ENCODE results near the gene MACROD1. TPM values are rescaled to one million over a fixed set of nuclear protein-coding genes. Genes with fewer than 3 reads are reported as not detected.

The MACROD1 gene
- total RNA-seq, 1 donor from 2014 or later, result 4.1 TPM

DNA sequence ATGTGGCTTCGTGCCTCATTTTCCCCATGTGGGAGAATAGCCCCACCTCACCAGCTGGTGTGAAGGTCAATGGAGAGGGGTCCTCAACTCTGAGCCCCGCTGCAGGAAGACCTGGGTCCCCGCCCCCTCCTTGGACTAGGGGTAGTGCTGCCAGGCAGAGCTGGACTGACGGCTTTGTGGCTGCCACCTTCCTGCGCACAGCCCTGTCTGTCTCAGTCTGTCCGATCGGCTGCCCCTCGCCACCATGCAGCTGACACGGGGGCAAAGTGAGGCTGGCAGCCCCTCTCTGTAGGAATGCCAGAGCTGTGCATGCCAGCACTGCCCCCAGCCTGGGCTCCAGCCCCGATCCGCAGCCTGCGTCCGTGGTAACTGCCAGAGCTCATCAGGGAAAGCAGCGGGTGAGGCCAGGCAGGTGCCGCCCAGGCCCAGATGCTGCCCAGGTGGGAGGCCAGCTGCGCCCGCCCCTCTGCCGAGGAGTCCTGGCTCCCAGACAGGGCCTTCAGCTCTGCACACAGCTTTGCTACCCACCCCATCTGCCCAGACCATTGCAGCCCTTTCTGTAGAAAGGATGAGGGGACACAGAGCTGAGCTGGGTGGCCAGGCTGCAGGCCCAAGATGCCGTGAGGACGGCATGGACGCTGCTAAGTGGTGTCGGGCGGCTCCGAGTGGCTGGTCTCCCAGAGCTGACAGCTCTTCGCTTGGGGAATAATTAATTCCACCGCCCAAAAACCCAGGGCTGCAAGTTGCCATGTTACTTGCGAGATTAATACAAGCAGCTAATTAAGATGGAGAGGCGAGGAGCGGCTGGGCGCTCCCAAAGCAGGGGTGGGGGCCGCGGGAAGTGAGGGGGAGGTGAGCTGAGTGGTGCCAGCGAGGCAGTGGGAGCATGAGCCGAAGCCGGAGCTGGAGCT lies 149.7 kb downstream of the MACROD1 start:
- no peaks in the 10 kb centered on the region for H3K4me1 Mint-ChIP-seq (ENCODE audit: unreplicated experiment)
- peaks cover 8% of the 10 kb centered on the region for H3K27me3 Mint-ChIP-seq (ENCODE audit: unreplicated experiment)
- no peak for DNase-seq (ENCODE audit: low spot score)
- H3K27ac Mint-ChIP-seq (ENCODE audit: unreplicated experiment), result no peak overlapping the region
- H3K36me3 Mint-ChIP-seq (ENCODE audit: low read depth, unreplicated experiment), result no peaks in the 10 kb centered on the region
- H3K9me3 Mint-ChIP-seq (ENCODE audit: unreplicated experiment), result no peaks in the 10 kb centered on the region
- TF ChIP-seq, protein P1, sequence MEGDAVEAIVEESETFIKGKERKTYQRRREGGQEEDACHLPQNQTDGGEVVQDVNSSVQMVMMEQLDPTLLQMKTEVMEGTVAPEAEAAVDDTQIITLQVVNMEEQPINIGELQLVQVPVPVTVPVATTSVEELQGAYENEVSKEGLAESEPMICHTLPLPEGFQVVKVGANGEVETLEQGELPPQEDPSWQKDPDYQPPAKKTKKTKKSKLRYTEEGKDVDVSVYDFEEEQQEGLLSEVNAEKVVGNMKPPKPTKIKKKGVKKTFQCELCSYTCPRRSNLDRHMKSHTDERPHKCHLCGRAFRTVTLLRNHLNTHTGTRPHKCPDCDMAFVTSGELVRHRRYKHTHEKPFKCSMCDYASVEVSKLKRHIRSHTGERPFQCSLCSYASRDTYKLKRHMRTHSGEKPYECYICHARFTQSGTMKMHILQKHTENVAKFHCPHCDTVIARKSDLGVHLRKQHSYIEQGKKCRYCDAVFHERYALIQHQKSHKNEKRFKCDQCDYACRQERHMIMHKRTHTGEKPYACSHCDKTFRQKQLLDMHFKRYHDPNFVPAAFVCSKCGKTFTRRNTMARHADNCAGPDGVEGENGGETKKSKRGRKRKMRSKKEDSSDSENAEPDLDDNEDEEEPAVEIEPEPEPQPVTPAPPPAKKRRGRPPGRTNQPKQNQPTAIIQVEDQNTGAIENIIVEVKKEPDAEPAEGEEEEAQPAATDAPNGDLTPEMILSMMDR (IDR thresholded peaks at IDR 0.05; ENCODE audit: unreplicated experiment), result no peak
- no peak overlapping the region for H3K4me3 Mint-ChIP-seq (ENCODE audit: unreplicated experiment)

DNA sequence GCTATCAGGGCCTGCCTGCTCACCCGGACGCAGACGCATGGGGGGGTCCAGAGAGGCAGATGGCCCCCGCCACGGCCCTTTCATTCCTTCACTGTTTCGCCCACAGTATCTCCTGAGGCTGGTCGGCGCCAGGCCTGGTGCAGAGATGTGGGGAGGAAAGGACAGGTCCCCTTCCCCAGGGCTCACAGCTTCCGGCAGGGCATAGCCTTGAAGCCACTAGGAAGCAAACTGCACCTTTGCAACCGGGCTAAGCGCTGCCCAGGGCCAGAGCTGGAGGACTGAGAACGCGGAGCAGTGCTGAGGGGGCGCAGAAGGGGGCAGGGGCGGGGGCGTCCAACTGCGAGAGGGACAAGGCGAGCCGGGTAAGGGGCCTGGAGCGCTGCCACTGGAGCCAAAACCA lies 150.4 kb downstream of the MACROD1 start:
- Mint-ChIP-seq H3K9me3 (ENCODE audit: unreplicated experiment) (no peaks in the 10 kb centered on the region), H3K36me3 (ENCODE audit: low read depth, unreplicated experiment) (no peaks in the 10 kb centered on the region), H3K4me1 (ENCODE audit: unreplicated experiment) (no peaks in the 10 kb centered on the region), H3K27ac (ENCODE audit: unreplicated experiment) (no peak overlapping the region), H3K27me3 (ENCODE audit: unreplicated experiment) (peaks cover 8% of the 10 kb centered on the region), H3K4me3 (ENCODE audit: unreplicated experiment) (no peak overlapping the region)
- DNase-seq (ENCODE audit: low spot score), result no peak
- TF ChIP-seq, protein P1 (IDR thresholded peaks at IDR 0.05; ENCODE audit: unreplicated experiment), result no peak

DNA sequence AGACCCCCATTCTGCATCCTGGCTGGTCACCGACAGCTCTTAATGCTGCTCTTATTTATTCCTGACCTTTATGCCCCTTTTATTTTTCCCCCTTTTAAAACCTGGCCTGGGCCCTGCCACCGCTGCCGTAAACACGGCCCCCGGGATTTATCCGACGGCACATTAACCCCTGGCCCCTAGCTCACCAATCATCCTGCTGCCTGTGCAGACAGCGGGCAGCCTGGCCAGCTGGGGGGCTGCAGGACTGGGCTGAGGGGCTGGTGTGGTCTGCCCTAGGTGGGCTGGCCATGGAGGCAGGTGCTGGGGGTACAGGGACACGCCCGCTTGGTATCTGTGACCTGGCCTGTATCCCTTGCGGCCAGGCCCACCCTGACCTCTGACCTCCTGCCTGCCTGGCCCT lies 151.6 kb downstream of the MACROD1 start:
- no peaks in the 10 kb centered on the region for H3K36me3 Mint-ChIP-seq (ENCODE audit: low read depth, unreplicated experiment)
- H3K4me3 Mint-ChIP-seq (ENCODE audit: unreplicated experiment), result no peak overlapping the region
- no peaks in the 10 kb centered on the region for H3K4me1 Mint-ChIP-seq (ENCODE audit: unreplicated experiment)
- H3K27me3 Mint-ChIP-seq (ENCODE audit: unreplicated experiment), result peaks cover 11% of the 10 kb centered on the region
- TF ChIP-seq, protein P1 (IDR thresholded peaks at IDR 0.05; ENCODE audit: unreplicated experiment), result no peak
- H3K9me3 Mint-ChIP-seq (ENCODE audit: unreplicated experiment), result no peaks in the 10 kb centered on the region
- DNase-seq (ENCODE audit: low spot score), result no peak
- no peak overlapping the region for H3K27ac Mint-ChIP-seq (ENCODE audit: unreplicated experiment)

DNA sequence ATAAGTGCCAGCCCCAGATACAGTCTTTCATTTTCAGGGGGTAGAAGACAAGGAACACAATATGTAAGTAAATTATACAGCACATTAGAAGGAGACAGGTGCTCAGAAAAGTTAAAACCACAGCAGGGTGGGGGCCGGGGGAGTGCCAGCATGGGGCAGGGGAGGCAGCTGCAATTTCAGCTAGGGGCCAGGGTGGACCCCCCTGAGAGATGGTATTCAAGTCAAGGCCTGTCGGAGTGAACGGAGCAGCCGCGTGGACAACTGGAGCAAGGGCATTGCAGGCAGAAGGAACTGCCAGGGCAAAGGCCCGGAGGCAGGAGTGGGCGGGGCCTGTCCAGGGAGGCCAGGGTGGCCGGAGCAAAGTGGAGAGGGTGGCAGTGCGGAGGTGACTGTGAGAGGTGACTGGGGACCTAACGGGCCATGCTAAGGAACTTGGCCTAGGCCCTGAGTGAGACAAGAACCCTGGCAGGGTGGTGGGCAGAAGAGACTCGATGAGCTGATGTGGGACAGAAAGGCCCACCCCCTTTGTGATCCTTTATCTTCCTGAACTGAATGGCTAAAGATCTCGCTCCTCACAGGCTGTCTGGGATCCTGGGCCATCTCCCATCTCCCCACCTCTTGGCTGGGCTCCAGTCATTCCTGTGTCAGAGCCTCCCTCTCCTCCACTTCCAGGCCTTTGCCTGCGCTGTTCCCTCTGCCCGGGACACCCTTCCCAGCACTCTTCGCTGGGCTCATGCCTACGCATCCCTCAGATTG lies 152.6 kb downstream of the MACROD1 start:
- Mint-ChIP-seq H3K4me3 (ENCODE audit: unreplicated experiment) (no peak overlapping the region), H3K27me3 (ENCODE audit: unreplicated experiment) (peaks cover 12% of the 10 kb centered on the region), H3K36me3 (ENCODE audit: low read depth, unreplicated experiment) (no peaks in the 10 kb centered on the region), H3K4me1 (ENCODE audit: unreplicated experiment) (no peaks in the 10 kb centered on the region), H3K27ac (ENCODE audit: unreplicated experiment) (no peak overlapping the region), H3K9me3 (ENCODE audit: unreplicated experiment) (no peaks in the 10 kb centered on the region)
- TF ChIP-seq, protein P1 (IDR thresholded peaks at IDR 0.05; ENCODE audit: unreplicated experiment), result no peak
- no peak for DNase-seq (ENCODE audit: low spot score)
